GM21515 (cell line): Measurements from ENCODE around the gene CUL9.

Source experiments
- ATAC-seq: cut with Tn5 transposase; IDR thresholded peaks from one replicate; pipeline ENCODE4 v1.9.1; 2021; ENCODE audit not compliant: unreplicated experiment

The CUL9 gene

GRCh38 chr6:43269273-43270007 lies 87.4 kb downstream of the CUL9 start:
- ATAC-seq, result no peak

GRCh38 chr6:43271103-43271815 lies 89.3 kb downstream of the CUL9 start:
- ATAC-seq, result no peak

- no peak for ATAC-seq
These were observed 89.9 kb downstream of the CUL9 start for GRCh38 chr6:43271944-43272343.

- ATAC-seq, result no peak
These were observed 91.7 kb downstream of the CUL9 start for GRCh38 chr6:43273707-43274106.
